HG03097 (cell line): ENCODE measurements around the gene ZNF302.
A peak's percentile ranks its signal among the peaks of the same experiment; 100 is the strongest.

ENCODE experiments used
- ATAC-seq: cut with Tn5 transposase; IDR thresholded peaks from one replicate; pipeline ENCODE4 v1.9.1; 2021; ENCODE audit not compliant: unreplicated experiment, low FRiP score

The ZNF302 gene

GRCh38 chr19:34731019-34731829 lies 53.7 kb downstream of the ZNF302 start:
- ATAC-seq: no peak

GRCh38 chr19:34731964-34732363 lies 54.5 kb downstream of the ZNF302 start:
- no peak for ATAC-seq

GRCh38 chr19:34732612-34733211 lies 55.2 kb downstream of the ZNF302 start:
- ATAC-seq: no peak

- ATAC-seq: peak; percentile 11
Observed at GRCh38 chr19:34733266-34733745, 55.8 kb downstream of the ZNF302 start.

GRCh38 chr19:34733746-34734536 lies 56.5 kb downstream of the ZNF302 start, which contains the start of gene ZNF181:
Gene ZNF181, plus strand, starts transcription at chr19:34734243. Its CDS starts 795 bp downstream, at chr19:34735038.
- ATAC-seq: peak; percentile 79

- no peak for ATAC-seq
Observed at GRCh38 chr19:34734537-34735103, 57.1 kb downstream of the ZNF302 start.
